Stimulated activated CD4-positive, alpha-beta T cell treated with anti-CD3 and anti-CD28 coated beads, Interleukin-4, amount 100 ng/mL, for 1 hour (primary cell): ENCODE data around the gene RBM17.
"Not testable (repeated sequence)": the region's sequence is repeated elsewhere in the genome, so short reads cannot be mapped to it uniquely, and the experiment has no call there.

ENCODE experiments used
- DNase-seq: peaks from one replicate; pipeline ENCODE4 v3.0.0-alpha.2; 2020

The RBM17 gene

GRCh38 chr10:6164271-6165095, 75.6 kb downstream of the RBM17 start:
- no peak for DNase-seq

DNA sequence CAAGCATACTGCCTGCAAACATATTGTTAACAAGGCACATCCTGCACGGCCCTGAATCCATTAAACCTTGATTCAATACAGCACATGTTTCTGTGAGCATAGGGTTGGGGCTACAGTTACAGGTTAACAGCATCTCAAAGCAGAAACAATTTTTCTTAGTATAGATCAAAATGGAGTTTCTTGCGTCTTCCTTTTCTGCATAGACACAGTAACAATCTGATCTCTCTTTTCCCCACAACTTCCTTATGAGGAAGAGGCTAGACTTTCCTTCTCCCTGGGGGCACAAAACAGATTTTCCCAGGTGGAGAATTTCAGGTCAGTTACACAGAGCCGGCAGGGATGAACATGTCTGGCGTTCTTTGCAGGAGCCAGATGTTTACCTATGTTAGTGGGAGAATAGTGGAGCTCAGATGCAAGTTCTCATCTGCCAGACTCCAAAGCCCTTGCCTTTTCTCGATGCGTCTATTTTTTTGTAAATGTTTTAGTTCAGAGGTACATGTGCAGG, 76.4 kb downstream of the RBM17 start:
- no peak for DNase-seq

DNA sequence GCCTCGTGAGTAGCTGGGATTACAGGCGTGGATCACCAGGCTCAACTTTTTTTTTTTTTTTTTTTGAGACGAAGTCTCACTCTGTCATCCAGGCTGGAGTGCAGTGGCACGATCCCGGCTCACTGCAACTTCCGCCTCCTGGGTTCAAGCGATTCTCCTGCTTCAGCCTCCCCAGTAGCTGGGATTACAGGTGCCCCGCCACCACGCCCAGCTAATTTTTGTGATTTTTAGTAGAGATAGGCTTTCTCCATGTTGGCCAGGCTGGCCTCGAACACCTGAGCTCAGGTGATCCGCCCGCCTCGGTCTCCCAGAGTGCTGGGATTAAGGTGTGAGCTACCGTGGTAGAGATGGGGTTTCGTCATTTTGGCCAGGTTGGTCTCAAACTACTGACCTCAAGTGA, 77.1 kb downstream of the RBM17 start:
- DNase-seq: not testable (repeated sequence)
